Measurements from ENCODE around the gene ITSN1.
"Not testable (repeated sequence)": the region's sequence is repeated elsewhere in the genome, so short reads cannot be mapped to it uniquely, and the experiment has no call there.

ITSN1 gene

DNA sequence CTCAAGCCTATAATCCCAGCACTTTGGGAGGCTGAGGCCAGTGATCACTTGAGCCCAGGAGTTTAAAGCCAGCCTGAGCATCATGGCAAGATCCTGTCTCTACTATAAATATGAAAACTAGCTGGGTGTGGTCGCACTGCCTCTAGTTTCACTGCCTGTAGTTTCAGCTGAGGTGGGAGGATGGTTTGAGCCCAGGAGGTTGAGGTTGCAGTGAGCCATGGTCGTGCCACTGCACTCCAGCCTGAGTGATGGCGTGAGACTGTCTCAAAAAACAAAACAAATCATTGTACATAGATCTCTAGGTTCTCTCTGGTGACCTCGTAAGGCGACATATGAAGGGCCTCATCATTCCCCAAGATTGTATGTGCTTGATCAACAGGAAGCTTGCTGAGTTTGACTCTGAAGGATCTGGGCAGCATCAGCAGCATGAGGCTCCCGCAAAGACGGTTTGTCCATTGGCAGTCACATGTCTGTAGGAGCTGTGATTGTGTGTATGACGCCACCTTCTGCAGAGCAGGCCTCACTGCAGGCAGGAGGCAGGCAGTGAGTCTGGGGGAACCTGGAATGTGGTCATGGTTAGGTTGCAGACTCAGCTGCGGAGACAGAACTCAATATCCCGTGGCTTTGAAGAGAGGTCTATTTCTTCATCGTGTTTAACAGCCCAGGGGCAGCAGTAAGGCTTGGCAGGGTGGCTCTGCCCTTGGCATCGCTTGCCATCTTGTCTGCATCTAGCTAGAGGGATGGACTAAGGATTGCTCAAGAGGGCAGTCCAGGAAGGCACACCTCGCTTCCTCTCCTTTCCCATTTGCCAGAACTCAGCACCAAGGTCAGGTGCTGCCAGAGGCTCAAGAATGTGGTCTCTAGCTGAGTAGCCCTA, 259.3 kb downstream of the ITSN1 start:
- DNase-seq, result peak; percentile 42

DNA sequence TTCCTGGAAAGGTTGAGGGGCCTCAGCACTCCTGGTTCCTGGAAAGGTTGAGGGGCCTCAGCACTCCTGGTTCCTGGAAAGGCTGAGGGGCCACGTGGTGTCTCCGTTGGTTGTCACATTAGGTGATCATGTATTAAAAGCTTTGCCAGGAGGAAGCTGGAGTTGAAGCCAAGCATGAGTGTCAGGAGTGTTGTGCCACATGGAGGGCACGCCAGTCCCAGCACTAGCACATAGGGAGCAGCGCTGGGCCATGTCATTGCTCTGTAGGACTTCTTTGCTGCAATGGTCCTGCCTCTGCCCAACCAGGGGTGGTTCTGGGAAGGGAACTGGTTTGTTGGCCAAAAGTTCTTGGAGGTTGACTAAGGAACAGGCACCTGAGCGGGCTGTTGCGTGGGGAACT, 260.0 kb downstream of the ITSN1 start:
- no peak for DNase-seq

DNA sequence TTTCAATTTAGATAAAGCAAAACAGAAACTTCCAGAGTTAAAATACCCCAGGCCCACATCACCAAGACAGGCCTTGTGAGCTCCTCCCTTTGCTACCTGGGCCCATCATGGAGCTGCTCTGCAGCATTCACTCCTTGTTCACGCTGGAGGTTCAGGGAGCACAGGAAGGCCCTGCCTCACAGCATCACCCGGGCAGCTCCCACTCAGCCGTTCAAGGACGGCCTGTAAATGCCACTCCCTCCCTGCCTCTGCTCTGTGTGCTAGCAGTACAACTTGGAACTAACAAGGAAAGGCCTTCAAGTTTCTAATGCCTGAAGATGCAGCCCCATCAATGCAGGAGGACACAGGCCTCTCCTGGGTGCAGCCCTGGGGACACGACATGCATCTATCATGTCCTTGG, 261.7 kb downstream of the ITSN1 start:
- DNase-seq, result no peak

DNA sequence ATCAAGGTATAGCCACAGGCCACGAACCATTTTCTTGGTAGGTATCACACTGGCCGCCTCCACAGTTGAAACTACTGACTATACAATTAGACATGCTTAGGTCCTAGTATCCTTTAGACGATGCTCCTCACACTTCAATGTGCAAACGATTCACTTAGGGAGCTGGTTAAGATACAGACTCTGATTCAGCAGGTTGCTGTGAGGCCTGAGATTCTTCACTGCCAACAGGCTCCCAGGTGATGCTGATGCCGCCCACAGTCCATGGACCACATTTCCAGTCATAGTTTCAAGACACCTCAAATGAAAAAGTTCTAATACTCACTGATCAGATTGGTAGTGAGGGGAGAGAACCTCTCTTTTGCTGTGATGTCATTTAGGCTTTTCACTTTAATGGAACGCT, 266.5 kb downstream of the ITSN1 start:
- no peak for DNase-seq

DNA sequence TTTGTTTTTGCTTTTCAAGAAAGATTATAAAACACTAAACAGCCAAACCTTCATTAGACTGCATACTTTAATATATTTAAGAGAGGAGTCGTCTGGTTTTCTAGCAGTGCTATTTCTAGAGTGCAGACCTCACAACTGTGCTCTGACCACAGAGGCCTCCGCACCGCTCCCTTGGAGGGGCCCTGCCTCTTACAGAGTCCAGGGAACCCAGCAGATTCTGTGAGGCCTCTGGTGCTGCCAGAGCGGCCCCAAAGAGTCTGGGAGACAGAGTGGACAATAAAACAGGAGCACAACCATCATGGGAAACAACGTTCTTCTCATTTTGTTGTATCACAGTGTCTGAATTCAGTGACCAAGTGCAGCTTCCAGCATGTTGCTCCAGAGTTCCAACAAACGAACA, 267.5 kb downstream of the ITSN1 start:
- DNase-seq, result no peak

DNA sequence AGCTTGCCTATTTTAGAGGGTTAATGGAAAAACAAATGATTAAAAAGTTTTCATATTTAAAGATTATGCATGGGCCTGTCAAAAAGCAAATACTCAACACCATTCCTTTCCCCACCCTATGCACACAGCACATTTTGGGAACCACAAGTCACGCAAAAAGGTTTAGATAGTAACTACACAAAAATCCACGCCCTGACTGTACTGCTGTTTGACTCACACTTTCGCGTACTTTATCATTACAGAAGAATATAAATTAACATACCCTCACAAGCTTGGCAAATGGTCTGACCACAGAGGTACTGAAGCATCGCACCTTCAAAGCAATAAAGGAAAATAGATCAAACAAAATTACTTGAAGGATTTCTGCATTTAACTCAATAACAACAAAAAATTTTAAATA, 271.9 kb downstream of the ITSN1 start:
- no peak for DNase-seq

DNA sequence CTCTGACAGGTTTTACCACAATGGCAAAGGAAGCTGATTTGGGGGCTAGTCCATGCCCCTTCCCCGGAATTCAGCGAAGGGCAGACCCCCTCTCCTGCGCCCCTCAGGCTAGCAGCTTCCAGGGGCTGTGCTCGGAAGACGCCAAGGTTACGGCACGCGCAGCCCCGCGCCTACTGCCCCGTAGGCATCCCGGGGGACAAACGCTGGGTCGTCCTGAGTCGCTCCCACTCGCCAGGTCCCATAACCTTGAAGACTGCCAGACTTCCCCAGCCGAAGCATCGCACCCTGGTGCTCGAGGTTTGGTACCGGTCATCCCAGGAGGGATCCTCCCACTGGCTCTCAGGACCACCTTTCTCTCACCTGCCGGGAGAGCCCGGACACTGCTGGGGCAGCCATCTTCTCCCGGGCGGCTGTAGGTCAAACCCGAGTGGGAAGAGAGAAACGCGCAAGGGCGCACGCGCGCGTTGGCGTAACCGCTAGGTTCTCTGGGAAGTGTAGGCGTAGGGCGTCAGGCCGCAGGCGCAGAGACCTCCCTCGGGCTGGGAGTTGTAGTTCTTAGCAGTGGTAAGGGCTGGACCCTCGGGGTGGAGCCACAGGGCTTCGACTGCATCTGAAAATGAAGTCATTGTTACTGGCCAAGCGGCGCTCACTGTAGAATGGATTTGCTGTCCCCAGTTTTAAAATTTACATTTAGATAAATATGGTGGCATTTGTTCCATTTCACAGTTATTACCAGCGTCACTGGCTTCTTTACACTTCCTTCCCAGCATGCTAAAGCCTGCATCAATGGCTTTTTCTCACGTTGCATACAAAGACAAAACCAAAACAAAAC, 273.3 kb downstream of the ITSN1 start, which contains the start of gene ATP5PO:
TSS of gene ATP5PO (minus strand) at position 437 of the 832 bp plus-strand sequence. CDS start at position 396, 41 bp downstream.
- DNase-seq, result peak; percentile 97

DNA sequence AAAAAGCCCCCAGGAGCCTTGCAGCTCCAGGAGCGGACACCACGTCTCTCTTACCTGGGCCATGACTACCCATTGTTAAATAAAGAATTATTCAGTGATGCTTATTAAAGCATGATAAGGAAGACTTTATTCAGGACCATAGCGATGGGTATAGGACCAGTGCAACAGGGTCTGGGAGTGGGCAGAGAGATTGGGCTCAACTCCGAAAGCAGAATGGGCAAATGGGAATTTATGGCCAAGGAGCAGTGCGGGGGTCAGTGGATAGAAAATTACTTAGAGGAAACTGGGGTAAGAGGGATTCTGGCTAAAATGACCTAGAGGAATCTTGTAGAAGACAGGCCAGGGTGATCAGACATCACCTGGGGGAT, 273.9 kb downstream of the ITSN1 start:
- no peak for DNase-seq

DNA sequence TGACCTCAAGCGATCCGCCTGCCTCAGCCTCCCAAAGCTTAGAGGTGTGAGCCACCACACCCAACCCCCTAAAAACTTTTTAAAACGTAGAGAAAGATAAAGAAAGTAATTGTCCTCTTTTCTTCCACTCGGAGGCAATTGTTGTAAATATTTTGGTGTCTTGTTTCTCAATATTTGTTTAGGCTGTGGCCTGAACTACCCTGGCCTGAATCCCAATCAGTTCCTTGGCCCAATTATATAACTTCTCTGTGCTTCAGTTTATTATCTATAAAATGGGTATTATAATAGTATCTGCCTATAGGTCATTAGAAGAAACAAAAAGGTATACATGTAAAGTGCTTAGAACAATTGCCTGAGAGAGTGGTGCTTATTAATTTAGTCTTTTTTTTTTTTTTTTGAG, 275.1 kb downstream of the ITSN1 start:
- DNase-seq, result no peak

DNA sequence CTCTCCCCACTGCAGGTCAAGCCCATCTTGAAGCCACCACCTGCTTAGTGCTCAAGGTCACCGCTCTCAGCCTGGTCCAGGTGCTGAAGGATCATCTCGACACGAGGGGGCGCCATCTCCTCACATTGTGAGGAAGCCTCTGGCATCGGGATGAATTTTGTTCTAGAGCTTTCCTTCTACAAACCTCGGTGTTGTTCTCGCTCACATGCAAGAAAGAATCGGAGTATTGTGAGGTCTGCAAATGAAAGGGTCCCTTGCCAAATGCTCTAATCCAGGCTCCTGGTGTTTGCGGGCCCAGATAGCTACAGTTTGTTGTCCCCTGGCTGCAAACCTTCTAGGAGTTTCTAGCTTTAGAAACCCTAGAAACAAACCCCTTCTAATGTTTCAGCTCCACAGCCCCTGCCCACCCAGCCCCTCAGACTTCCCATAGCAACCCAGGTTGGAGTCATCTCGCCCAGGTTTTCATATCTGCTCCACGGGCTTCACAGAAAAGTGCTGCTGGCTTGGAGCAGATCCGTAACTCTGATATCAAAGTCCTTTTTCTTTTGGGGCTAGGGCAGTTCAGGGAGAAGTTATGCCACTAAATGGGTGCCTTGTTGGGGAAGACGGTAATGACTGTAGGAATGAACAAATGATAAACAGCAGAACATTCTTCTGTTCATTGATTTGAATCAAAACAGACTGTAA, 281.9 kb downstream of the ITSN1 start:
- DNase-seq, result peak; percentile 84

DNA sequence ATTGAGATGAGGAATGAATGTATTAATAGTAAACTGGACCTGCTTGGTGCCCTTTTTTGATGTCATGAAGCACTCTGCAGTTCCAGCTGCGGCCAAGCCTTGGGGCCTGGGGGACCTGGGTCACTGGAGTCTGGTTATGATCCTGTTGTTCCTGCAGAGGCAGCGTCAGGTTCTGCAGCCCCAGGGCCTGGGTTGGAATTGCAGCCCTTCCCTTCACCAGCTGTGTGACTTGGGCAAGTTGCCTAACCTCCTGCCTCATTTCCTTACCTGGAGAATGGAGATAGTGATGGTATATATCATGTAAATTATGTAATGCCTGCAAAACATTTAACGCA, 282.4 kb downstream of the ITSN1 start:
- no peak for DNase-seq

DNA sequence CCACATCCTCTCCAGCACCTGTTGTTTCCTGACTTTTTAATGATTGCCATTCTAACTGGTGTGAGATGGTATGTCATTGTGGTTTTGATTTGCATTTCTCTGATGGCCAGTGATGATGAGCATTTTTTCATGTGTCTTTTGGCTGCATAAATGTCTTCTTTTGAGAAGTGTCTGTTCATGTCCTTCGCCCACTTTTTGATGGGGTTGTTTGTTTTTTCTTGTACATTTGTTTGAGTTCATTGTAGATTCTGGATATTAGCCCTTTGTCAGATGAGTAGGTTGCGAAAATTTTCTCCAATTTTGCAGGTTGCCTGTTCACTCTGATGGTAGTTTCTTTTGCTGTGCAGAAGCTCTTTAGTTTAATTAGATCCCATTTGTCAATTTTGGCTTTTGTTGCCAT, 283.9 kb downstream of the ITSN1 start:
- not testable (repeated sequence) for DNase-seq

DNA sequence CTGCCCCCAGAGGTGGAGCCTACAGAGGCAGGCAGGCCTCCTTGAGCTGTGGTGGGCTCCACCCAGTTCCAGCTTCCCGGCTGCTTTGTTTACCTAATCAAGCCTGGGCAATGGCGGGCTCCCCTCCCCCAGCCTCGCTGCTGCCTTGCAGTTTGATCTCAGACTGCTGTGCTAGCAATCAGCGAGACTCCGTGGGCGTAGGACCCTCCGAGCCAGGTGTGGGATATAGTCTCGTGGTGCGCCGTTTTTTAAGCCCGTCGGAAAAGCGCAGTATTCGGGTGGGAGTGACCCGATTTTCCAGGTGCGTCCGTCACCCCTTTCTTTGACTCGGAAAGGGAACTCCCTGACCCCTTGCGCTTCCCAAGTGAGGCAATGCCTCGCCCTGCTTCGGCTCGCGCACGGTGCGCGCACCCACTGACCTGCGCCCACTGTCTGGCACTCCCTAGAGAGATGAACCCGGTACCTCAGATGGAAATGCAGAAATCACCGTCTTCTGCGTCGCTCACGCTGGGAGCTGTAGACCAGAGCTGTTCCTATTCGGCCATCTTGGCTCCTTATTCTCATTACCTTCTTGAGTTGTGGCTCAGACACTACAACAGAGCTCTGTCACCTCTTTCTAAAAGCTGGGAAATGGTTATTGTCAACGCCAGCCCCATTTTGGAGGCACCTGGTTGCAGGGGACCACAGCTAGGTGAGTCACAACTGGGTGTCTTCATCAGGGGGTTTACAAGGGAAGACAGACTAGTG, 288.9 kb downstream of the ITSN1 start:
- DNase-seq, result not testable (repeated sequence)

DNA sequence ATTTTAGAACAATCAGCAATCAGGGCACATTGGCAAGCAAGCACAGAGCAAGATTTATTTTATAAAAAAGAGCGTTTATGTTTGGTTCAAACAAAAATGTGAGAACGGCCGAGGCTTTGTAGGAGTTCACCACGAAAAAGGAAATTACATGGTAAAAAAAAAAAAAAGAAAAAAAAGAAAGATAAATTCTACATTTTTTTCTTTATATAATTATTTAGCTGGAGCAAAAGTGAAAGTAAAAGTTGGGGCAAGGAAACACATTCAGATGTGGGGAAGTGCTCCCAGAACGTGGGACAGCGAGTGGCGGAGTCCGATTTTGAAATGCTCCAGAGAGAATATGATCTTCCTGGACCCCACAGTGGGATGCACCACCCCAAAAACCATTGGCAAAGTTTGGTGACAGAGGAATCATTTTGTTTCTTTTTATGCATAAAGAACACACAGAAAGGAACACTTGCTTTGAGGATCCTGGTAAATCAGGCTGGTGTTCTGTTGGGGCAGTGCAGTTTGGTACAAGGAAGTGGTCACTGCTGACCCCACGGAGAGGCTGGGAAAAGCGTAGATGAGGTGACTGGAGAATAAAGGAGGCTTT, 289.6 kb downstream of the ITSN1 start:
- DNase-seq, result no peak

DNA sequence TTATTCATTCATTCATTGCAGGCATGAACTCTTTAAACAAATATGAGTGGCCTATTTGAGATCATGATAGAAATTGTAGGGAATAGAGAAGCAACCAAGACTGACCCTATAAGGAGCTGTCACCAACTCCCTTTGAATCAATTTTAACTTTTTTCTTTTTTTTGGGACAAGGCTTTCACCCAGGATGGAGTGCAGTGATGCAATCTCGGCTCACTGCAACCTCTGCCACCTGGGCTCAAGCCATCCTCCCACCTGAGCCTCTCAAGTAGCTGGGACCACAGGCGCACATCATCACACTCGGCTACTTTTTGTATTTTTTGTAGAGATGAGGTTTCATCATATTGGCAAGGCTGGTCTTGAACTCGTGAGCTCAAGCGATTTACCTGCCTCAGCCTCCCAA, 290.4 kb downstream of the ITSN1 start:
- no peak for DNase-seq

DNA sequence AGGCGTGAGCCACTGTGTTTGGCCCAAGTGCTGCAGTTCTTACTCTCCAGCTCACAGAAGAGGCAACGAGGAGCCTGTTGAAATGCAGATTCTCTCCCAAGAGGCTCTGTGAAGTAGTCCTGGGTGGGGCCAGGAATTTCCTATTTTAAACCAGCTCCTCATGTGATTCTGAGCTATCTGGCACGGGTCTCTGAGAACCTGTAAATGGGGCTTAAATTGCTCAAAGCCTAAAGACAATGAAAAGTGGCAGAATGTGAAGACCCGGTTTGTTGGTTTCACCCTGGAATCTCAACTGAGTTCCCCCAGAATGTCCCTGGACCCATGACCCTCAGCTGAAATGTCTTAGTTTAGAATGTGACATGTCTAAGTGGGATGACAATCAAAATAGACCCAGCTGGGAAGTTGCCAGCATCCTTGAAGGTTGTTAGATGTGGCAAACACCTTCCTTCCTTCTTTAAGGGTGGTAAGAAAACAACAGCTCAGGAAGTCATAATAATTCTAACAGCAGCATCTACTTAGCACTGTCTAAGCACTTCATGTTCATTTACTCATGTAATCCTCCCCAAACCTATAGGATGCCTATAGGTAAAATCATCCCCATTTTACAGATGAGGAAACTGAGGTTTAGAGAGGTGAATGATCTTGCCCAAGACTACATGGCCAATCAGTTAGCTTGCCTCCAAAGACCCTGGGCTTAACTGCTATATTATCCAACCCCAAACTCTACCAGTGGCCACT, 294.2 kb downstream of the ITSN1 start:
- no peak for DNase-seq

DNA sequence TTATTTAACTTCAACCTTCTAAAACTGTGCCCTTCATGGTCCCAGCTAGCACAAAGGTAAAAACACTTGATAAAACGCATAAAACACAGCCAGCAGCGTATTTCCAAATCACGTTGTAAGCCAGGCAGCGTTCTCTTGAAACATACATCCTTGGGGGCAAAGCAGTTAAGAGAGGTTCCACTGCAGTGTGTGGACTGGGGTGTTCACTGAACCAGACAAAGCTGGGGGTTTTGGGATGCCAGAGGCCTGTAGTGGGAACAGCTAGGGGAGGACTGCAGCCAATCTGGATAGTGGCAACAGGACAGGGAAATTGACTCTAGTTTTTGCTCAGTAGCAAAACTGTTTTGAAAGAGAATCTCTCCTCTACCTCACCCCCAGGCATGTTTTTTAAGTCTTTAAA, 294.8 kb downstream of the ITSN1 start:
- no peak for DNase-seq

DNA sequence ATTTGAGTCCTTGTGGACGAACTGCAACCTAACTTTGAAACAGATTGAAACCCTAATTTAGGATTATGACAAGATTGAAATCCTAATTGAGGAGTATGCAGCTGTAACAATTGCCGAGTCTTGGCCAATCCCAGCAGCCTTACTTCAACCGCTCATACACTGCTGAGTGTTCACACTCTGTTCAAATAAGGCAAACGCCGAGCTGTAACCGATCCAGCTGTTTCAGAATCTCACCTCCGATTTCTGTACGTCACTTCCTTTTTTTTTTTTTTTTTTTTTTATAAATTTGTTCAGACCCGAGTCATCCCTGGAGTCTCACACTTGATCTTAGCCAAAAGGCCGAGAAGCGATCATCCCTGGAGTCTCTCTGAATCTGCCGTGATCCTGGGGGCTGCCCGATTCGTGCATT, 295.6 kb downstream of the ITSN1 start:
- no peak for DNase-seq

DNA sequence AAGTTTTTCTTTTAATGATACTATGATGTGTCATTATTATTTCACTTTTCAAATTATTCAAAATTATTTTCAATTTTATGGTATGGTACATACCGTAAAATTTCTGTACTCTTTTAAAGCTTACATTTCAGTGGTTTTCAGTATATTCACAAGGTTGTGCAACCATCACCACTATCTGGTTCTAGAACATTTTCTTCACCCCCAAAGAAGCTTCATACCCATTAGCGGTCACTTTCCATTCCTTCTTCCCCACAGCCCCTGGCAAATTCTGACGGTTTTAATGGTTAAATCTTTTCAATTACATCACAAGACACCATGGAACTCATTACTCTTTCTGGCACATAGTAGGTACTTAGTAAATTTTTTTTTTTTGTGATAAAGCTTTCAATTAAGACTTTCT, 296.1 kb downstream of the ITSN1 start:
- no peak for DNase-seq

DNA sequence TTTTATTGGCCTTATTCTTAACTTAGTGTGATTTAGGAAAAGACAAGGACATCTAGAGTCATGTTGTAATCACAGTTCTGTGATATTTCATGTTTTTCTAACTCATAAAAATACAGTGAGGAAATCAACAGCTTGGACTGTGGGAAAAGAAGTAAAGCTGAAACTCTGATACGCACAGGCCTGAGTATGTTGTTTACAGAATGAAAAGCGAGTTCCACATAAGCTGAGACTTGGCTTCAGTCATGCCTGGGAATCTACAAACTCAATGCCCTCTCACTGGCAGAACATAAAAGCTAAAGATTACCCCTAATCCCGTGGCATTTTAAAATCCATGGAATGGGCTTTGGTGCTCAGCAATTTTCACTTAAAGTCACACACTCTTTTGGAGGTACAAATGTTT, 296.9 kb downstream of the ITSN1 start:
- DNase-seq, result no peak

DNA sequence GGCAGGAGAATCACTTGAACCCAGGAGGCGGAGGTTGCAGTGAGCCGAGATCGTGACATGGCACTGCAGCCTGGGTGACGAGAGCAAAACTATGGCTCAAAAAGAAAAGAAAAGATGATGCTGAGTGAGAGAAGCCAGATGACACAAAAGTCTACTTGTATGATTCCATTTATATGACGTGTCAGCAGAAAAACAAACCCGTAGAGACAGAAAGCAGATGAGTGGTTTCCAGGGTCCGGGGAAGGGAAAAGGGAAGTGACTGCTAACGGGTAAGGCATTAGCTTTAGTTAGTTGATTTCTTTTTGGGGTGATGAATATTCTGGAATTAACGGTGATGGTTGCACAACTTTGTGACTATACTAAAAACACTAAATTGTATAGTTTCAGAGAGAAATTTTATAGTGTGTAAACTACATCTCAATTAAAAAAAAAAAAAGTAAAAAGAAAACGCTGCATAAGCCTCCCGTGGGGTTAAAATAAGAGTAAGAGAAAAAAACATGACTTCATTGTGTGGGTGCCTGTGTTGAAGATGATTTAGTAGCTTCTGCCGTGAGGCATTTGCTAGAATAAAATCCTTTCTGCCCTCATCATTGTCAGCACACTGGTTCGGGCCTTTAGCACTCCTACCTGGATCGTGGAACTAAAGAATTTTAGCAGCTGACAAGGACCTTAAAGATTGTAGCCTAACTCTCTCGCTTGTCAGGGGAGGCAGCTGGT, 298.0 kb downstream of the ITSN1 start:
- no peak for DNase-seq
